ENCODE measurements around the gene CCDC80.

The CCDC80 gene

DNA sequence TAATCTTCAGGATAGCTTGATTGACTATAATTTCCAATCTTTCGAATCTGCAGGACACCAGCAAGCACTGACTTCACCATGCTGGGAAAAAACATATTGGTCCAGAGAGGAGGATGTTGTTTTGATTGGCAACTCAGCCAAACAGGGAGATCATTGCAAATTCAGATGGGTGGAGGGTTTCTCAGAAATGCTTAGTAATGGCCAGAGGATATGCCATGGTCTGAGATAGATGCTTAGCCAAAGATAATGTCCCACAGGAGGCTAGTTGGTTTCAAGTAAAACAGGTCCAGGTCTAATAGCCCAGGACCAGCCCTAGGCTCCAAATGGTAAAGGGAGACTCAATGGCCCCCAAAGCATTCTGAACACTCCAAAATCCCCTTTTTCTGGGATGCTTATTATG lies 46.7 kb upstream of the CCDC80 start:
- TF ChIP-seq EP300 (IDR thresholded peaks at IDR 0.05; ENCODE audit: borderline replicate concordance), result no peak
- TF ChIP-seq, protein P1, sequence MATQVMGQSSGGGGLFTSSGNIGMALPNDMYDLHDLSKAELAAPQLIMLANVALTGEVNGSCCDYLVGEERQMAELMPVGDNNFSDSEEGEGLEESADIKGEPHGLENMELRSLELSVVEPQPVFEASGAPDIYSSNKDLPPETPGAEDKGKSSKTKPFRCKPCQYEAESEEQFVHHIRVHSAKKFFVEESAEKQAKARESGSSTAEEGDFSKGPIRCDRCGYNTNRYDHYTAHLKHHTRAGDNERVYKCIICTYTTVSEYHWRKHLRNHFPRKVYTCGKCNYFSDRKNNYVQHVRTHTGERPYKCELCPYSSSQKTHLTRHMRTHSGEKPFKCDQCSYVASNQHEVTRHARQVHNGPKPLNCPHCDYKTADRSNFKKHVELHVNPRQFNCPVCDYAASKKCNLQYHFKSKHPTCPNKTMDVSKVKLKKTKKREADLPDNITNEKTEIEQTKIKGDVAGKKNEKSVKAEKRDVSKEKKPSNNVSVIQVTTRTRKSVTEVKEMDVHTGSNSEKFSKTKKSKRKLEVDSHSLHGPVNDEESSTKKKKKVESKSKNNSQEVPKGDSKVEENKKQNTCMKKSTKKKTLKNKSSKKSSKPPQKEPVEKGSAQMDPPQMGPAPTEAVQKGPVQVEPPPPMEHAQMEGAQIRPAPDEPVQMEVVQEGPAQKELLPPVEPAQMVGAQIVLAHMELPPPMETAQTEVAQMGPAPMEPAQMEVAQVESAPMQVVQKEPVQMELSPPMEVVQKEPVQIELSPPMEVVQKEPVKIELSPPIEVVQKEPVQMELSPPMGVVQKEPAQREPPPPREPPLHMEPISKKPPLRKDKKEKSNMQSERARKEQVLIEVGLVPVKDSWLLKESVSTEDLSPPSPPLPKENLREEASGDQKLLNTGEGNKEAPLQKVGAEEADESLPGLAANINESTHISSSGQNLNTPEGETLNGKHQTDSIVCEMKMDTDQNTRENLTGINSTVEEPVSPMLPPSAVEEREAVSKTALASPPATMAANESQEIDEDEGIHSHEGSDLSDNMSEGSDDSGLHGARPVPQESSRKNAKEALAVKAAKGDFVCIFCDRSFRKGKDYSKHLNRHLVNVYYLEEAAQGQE (IDR thresholded peaks at IDR 0.05; ENCODE audit: low read depth), result no peak
- TF ChIP-seq NFIC (IDR thresholded peaks at IDR 0.05), result no peak
- TF ChIP-seq, protein P2, sequence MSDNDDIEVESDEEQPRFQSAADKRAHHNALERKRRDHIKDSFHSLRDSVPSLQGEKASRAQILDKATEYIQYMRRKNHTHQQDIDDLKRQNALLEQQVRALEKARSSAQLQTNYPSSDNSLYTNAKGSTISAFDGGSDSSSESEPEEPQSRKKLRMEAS (IDR thresholded peaks at IDR 0.05), result no peak
- no peak for TF ChIP-seq TEAD4 (IDR thresholded peaks at IDR 0.05)
- no peak for TF ChIP-seq FOXM1 (IDR thresholded peaks at IDR 0.05; ENCODE audit: borderline replicate concordance, low read depth)
- TF ChIP-seq, protein P3, sequence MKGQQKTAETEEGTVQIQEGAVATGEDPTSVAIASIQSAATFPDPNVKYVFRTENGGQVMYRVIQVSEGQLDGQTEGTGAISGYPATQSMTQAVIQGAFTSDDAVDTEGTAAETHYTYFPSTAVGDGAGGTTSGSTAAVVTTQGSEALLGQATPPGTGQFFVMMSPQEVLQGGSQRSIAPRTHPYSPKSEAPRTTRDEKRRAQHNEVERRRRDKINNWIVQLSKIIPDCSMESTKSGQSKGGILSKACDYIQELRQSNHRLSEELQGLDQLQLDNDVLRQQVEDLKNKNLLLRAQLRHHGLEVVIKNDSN (IDR thresholded peaks at IDR 0.05), result no peak
- no peak for TF ChIP-seq RAD21 (IDR thresholded peaks at IDR 0.05; ENCODE audit: low read depth)

DNA sequence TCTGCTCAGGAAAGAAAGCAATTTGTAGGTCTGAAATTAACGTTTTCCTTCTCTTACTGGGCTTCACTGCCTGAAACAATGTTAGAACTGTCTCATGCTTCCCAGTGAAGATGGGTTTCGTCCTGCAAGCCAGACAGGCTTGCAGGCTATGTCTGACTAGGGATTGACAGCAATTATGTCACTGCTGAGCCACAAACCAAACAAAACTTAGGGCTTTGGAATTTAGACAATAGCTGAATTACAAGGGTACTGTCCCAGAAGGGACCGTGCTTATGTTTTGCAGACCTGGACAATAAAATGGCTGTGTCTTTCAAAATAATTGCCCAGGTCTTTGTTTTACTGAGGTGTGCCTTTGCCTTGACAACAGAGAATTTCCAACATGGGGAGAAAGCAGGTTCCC lies 46.3 kb upstream of the CCDC80 start:
- TF ChIP-seq RAD21 (IDR thresholded peaks at IDR 0.05; ENCODE audit: low read depth), result no peak
- TF ChIP-seq, protein P2 (IDR thresholded peaks at IDR 0.05), result no peak
- no peak for TF ChIP-seq TCF12 (IDR thresholded peaks at IDR 0.05; ENCODE audit: low read depth)
- TF ChIP-seq TEAD4 (IDR thresholded peaks at IDR 0.05), result no peak
- no peak for TF ChIP-seq EP300 (IDR thresholded peaks at IDR 0.05; ENCODE audit: borderline replicate concordance)
- TF ChIP-seq, protein P1 (IDR thresholded peaks at IDR 0.05; ENCODE audit: low read depth), result no peak
- TF ChIP-seq, protein P3 (IDR thresholded peaks at IDR 0.05), result no peak

DNA sequence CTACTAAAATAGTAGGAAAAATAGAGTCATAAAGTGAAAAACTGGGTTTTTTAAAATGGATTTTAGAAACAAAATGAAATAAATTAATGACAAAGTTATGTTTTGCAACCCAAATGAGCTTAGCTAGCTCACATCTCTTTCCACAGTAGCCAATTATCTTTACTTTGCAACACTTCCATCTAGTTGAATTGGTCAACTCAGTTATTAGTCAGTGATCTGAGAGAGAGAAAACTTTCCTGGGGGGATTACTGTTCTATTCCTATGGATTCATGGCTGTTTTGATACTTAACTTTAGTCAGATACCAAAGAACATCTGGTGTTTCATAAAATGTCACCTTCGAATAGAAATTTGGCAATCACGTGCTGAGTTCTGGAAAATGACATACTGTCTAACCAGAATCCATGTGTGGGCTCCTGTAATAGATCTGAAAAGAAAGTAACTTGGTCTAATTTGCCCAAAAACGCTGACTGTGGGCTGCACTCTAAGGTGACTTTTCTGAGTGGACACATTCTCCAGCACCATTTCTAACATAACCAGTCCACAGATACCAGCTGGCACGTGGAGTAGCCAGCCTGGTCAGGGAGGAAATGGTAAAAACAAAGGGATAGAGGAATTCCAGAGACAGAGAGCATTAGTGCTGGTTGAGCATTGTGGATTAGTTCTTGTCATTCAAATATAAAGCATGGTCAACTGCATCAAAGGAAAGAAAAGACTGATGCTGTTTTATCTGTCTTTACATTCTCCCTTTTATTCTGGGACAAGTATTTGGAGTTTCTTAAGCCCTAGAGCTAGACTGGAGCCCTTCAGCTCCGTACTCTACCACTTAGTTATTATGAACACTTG lies 45.2 kb upstream of the CCDC80 start:
- TF ChIP-seq TEAD4 (IDR thresholded peaks at IDR 0.05) (no peak), NFIC (IDR thresholded peaks at IDR 0.05) (no peak), YY1 (IDR thresholded peaks at IDR 0.05; ENCODE audit: low read depth) (no peak), TAF1 (IDR thresholded peaks at IDR 0.05; ENCODE audit: low read depth) (no peak), EGR1 (IDR thresholded peaks at IDR 0.05) (no peak), TCF12 (IDR thresholded peaks at IDR 0.05; ENCODE audit: low read depth) (no peak), RAD21 (IDR thresholded peaks at IDR 0.05; ENCODE audit: low read depth) (no peak), CEBPB (IDR thresholded peaks at IDR 0.05) (no peak), CREB1 (IDR thresholded peaks at IDR 0.05; ENCODE audit: low read depth) (no peak), FOXM1 (IDR thresholded peaks at IDR 0.05; ENCODE audit: borderline replicate concordance, low read depth) (no peak), EP300 (IDR thresholded peaks at IDR 0.05; ENCODE audit: borderline replicate concordance) (no peak), ZBTB7A (IDR thresholded peaks at IDR 0.05; ENCODE audit: low read depth) (no peak)
- TF ChIP-seq, protein P1 (IDR thresholded peaks at IDR 0.05; ENCODE audit: low read depth), result no peak
- TF ChIP-seq, protein P3 (IDR thresholded peaks at IDR 0.05), result no peak
- TF ChIP-seq, protein P2 (IDR thresholded peaks at IDR 0.05), result no peak

DNA sequence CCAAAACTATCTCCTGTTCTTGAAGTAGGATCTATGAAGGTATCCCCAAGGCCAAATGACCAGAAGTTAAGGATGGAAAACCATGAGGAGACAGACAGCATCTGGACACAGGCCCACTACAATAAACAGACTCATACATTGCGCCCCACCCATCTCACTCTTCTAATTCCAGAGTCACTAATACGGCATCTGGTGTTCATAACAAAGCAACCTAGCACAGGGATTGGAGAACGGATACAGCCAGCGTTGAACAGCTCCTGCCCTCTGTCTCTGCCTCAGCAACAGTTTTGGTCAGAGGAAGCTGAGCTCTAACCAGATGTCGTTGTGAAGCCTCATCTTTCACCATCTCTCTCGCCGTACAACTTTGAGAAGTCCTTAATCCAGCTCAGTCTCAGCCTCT lies 44.5 kb upstream of the CCDC80 start:
- TF ChIP-seq TCF12 (IDR thresholded peaks at IDR 0.05; ENCODE audit: low read depth) (no peak), ZBTB7A (IDR thresholded peaks at IDR 0.05; ENCODE audit: low read depth) (no peak), TAF1 (IDR thresholded peaks at IDR 0.05; ENCODE audit: low read depth) (no peak), FOXM1 (IDR thresholded peaks at IDR 0.05; ENCODE audit: borderline replicate concordance, low read depth) (no peak), CREB1 (IDR thresholded peaks at IDR 0.05; ENCODE audit: low read depth) (no peak), RAD21 (IDR thresholded peaks at IDR 0.05; ENCODE audit: low read depth) (no peak), NFIC (IDR thresholded peaks at IDR 0.05) (no peak), EP300 (IDR thresholded peaks at IDR 0.05; ENCODE audit: borderline replicate concordance) (no peak), TEAD4 (IDR thresholded peaks at IDR 0.05) (no peak), CEBPB (IDR thresholded peaks at IDR 0.05) (no peak), EGR1 (IDR thresholded peaks at IDR 0.05) (no peak), YY1 (IDR thresholded peaks at IDR 0.05; ENCODE audit: low read depth) (no peak)
- TF ChIP-seq, protein P2 (IDR thresholded peaks at IDR 0.05), result no peak
- TF ChIP-seq, protein P1 (IDR thresholded peaks at IDR 0.05; ENCODE audit: low read depth), result no peak
- TF ChIP-seq, protein P3 (IDR thresholded peaks at IDR 0.05), result no peak
